Measurements from ENCODE around the gene TBC1D9B. TPM values are rescaled to one million over a fixed set of nuclear protein-coding genes. Genes with fewer than 3 reads are reported as not detected.

The TBC1D9B gene
- total and polyA plus RNA-seq, 9 of the 15 experiments (the other 6 are each of a cell fraction or from before 2014, with no cell fraction given), result 2.9 to 59.1 (median 33.5) TPM

DNA sequence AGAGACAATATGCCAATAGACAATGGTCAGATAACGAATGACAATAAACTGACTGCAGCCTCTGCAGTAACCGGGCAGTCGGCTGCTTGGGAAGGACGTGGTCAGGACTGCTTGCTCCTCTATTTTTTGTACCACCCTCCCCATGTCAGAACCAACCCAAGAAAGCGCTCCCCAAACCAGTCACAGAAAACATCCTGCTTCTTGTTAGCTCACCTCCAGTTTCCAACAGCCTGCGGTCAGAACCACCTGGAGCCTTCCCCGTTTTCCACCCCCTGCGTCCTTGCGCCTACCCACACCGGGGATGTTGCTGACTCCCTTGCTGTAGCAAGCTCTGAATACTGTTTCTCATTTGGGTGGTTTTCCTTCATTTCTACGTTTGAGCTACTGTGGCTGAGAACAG lies 47.4 kb downstream of the TBC1D9B start:
- Histone ChIP-seq H2AFZ (ENCODE audit: low read depth, low read length) (no peak overlapping the region), H3K27me3 (ENCODE audit: control insufficient read depth in 2 of 2, insufficient read depth in 2 of 2, low read length in 2 of 2) (no peaks in the 10 kb centered on the region), H3K9me3 (replicated peaks; ENCODE audit: control insufficient read depth, insufficient read depth, low read depth, low read length) (no peaks in the 10 kb centered on the region), H3K4me1 (replicated peaks in 1 of 2; ENCODE audit: control insufficient read depth in 2 of 2, insufficient read depth in 2 of 2, low read length in 2 of 2) (peaks cover 6 to 25% of the 10 kb centered on the region in 2 experiments; a peak in 4 of 5 replicates), H3K79me2 (ENCODE audit: control insufficient read depth, insufficient read depth, low read length) (peaks cover 19% of the 10 kb centered on the region), H3K27ac (ENCODE audit: extremely low read depth, low read depth, low read length) (no peak overlapping the region), H4K20me1 (replicated peaks; ENCODE audit: control insufficient read depth, insufficient read depth, low read length) (no peaks in the 10 kb centered on the region), H3K4me3 (no peak overlapping the region), H3K9me1 (ENCODE audit: control insufficient read depth, insufficient read depth, low read length) (no peaks in the 10 kb centered on the region), H3K36me3 (ENCODE audit: control insufficient read depth, insufficient read depth, low read length) (peaks cover 40% of the 10 kb centered on the region; the same call in 2 of the 3 replicates), H3K4me2 (ENCODE audit: insufficient read depth, low read length) (no peak overlapping the region), H3K9ac (ENCODE audit: insufficient read depth in 1 of 2, low read depth in 2 of 2, low read length in 2 of 2) (peak overlapping the region in 1 of 2 experiments; percentile 63; a peak in 1 of 4 replicates)
- BruUV-seq (replicated peaks), result no TSS peak
- DNase-seq (ENCODE audit: extremely low read depth in 1 of 4, low spot score in 3 of 4) (no peak), FAIRE-seq (no peak), ATAC-seq (no peak)
- intact Hi-C loops (cut with micrococcal nuclease) (no loop called here), in situ Hi-C loops (cut with MboI) (no loop called here)
- 49% methylated on average over 11 of the region's 11 CpGs for WGBS (ENCODE audit: insufficient coverage, low coverage, missing lambda C conversion rate)
- POLR2A ChIA-PET, result interaction anchor here (0.7 to 1.1 kb wide), 2 partner anchors 10 to 49 kb away, joined by 3 to 4 read pairs; no protein-coding TSS in a partner anchor
- CTCF ChIA-PET (ENCODE audit: low intra/inter-chr PET ratio), result no interaction called here
- TF ChIP-seq PHB (CRISPR knock-in tag; IDR thresholded peaks at IDR 0.05) (no peak), ZBTB40 (IDR thresholded peaks at IDR 0.05) (no peak), ZBTB40 (CRISPR knock-in tag; IDR thresholded peaks at IDR 0.05) (no peak), ZNF324 (CRISPR knock-in tag; IDR thresholded peaks at IDR 0.05) (no peak), TGIF2 (CRISPR knock-in tag; IDR thresholded peaks at IDR 0.05) (no peak), ZNF274 (IDR thresholded peaks at IDR 0.05; ENCODE audit: borderline replicate concordance, low read depth, low read length) (no peak), HDAC2 (IDR thresholded peaks at IDR 0.05) (no peak), RHOXF2B (CRISPR knock-in tag; conservative IDR thresholded peaks at IDR 0.05) (no peak), ZNF695 (CRISPR knock-in tag; IDR thresholded peaks at IDR 0.05) (no peak), GTF2E2 (tag; IDR thresholded peaks at IDR 0.05) (no peak), ZNF184 (CRISPR knock-in tag; IDR thresholded peaks at IDR 0.05) (no peak)

Measured in K562 (cell line).